OCI-LY7 (cell line): ENCODE results near the gene STAT5B. TPM values are rescaled to one million over a fixed set of nuclear protein-coding genes. Genes with fewer than 3 reads are reported as not detected.
A peak's percentile ranks its signal among the peaks of the same experiment; 100 is the strongest.

Experiments used
- BruUV-seq: library from RNA; stranded (reverse); fragments of 400-500 nt; replicated peaks from 2 replicates; lab custom pipeline; 2021; lab: Mats Ljungman, UMichigan
- CTCF ChIA-PET: fragments of 300-600 bp; sonication (Branson Sonifier 250); formaldehyde crosslinking; loops from one replicate; lab custom pipeline; 2022; ENCODE audit warnings: antibody characterized with exemption; ENCODE audit not compliant: unreplicated experiment; lab: Charles Lee
- POLR2A ChIA-PET: fragments of 300-600 bp; sonication (Branson Sonifier 250); formaldehyde crosslinking; loops from one replicate; lab custom pipeline; 2022; ENCODE audit warnings: antibody characterized with exemption; lab: Charles Lee
- DNase-seq: peaks from one replicate; pipeline ENCODE4 v3.0.0-alpha.2; 2015; ENCODE audit warnings: low spot score
- H2AFZ ChIP-seq: fragments of 200-600 bp; sonication (generic), shearing (Covaris generic); 2 replicates; pipeline ENCODE4 v1.6.1; 2014; ENCODE audit warnings: mild to moderate bottlenecking, antibody characterized with exemption, low read length, moderate library complexity
- H3K27ac ChIP-seq: fragments of 200-600 bp; sonication (generic); 2 replicates; pipeline ENCODE4 v1.5.1; 2014; ENCODE audit warnings: mixed run types, low read depth, mild to moderate bottlenecking, moderate library complexity, low read length, inconsistent platforms; ENCODE audit not compliant: poor library complexity, severe bottlenecking
- H3K36me3 ChIP-seq: fragments of 200-600 bp; sonication (generic); 2 replicates; pipeline ENCODE4 v1.6.1; 2014; ENCODE audit warnings: mild to moderate bottlenecking, antibody characterized with exemption, low read length, moderate library complexity, mixed read lengths; ENCODE audit not compliant: insufficient read depth
- H3K4me1 ChIP-seq: fragments of 200-600 bp; sonication (generic); 2 replicates; pipeline ENCODE4 v1.5.1; 2014; ENCODE audit warnings: mild to moderate bottlenecking, low read length; ENCODE audit not compliant: insufficient read depth, poor library complexity, severe bottlenecking
- H3K4me2 ChIP-seq: fragments of 200-600 bp; sonication (generic); 2 replicates; pipeline ENCODE4 v1.6.1; 2014; ENCODE audit warnings: mild to moderate bottlenecking, low read length
- H3K4me3 ChIP-seq: fragments of 200-600 bp; sonication (generic); 2 replicates; pipeline ENCODE4 v1.5.1; 2014; ENCODE audit warnings: mild to moderate bottlenecking, low read depth, low read length; ENCODE audit not compliant: poor library complexity, severe bottlenecking
- H3K79me2 ChIP-seq: fragments of 200-600 bp; sonication (generic); 2 replicates; pipeline ENCODE4 v1.6.1; 2016; ENCODE audit warnings: low read depth, mild to moderate bottlenecking, low read length, moderate library complexity, mixed read lengths; ENCODE audit not compliant: insufficient read depth
- H3K9me2 ChIP-seq: fragments of 200-600 bp; sonication (generic); 2 replicates; pipeline ENCODE4 v1.6.1; 2016; ENCODE audit warnings: mild to moderate bottlenecking, low read length, mixed read lengths; ENCODE audit not compliant: insufficient read depth
- H3K9me3 ChIP-seq: fragments of 200-600 bp; sonication (generic); 2 replicates; pipeline ENCODE4 v1.6.1; 2014; ENCODE audit warnings: mild to moderate bottlenecking, mixed run types, low read length, mixed read lengths
- H4K20me1 ChIP-seq: fragments of 200-600 bp; sonication (generic); 2 replicates; pipeline ENCODE4 v1.6.1; 2014; ENCODE audit warnings: mild to moderate bottlenecking, antibody characterized with exemption, low read length, moderate library complexity, mixed read lengths; ENCODE audit not compliant: insufficient read depth
- EZH2phosphoT487 ChIP-seq: fragments of 200-600 bp; sonication (generic); IDR thresholded peaks from 2 replicates; pipeline ENCODE4 v1.6.1; 2018; ENCODE audit warnings: low read depth, borderline replicate concordance, mild to moderate bottlenecking, mixed run types, antibody characterized with exemption, low read length, moderate library complexity, mixed read lengths
- intact Hi-C: fragments of 100-400 bp; cut with micrococcal nuclease; formaldehyde crosslinking; loops from one replicate; pipeline ENCODE4 v1.10.0; 2022; ENCODE audit not compliant: unreplicated experiment
- total RNA-seq, 2 experiments: library from RNA; depleted of rRNA in 1 of 2; stranded (reverse); fragments of >200 nt in 1 of 2; shearing (Covaris generic) in 1 of 2; gene quantifications; 2 replicates each; pipeline ENCODE4 v1.2.3, GENCODE V29; 2014 to 2022
- TF ChIP-seq, protein P1 (sequence below): fragments of 200-600 bp; sonication (generic); conservative IDR thresholded peaks from 2 replicates; pipeline ENCODE4 v1.5.1; 2014; ENCODE audit warnings: mild to moderate bottlenecking, antibody characterized with exemption, low read length, moderate library complexity, mixed read lengths

STAT5B gene
- total RNA-seq, 2 experiments from 2014 or later = 33.3 to 46.7 TPM

DNA sequence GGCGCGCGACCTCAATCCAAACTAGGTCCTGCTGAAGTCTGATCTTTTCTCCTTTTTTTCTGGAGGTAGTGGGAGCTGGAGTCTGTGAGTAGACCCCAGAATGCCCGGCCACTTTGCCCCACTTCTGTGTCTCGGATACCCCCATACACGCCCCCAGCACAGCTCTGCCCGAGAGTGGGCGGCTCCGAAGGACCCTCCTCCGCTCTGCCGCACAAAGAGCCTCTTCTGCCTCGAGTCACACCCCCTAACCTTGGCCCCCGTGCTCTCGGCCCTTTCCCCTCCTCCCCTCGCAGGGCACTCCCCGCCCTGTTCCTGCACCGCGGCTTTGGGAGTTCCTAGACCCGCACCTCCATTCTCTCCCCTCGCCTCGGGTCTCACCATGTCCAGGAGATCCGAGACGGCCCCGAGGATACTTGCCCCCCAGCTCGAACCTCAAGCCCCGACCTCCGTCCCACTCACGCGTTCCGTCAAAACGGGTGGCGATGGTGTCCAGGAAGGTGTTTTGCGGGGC lies 95.7 kb downstream of the STAT5B start:
- ChIA-PET CTCF (no interaction called here), POLR2A (no interaction called here)
- Histone ChIP-seq H4K20me1 (no peaks in the 10 kb centered on the region), H3K27ac (no peak overlapping the region), H3K4me1 (peaks cover 27% of the 10 kb centered on the region), H3K4me3 (peak overlapping the region; percentile 53), H3K36me3 (no peaks in the 10 kb centered on the region), H3K9me2 (no peaks in the 10 kb centered on the region), H2AFZ (no peak overlapping the region), H3K9me3 (no peaks in the 10 kb centered on the region), H3K79me2 (no peaks in the 10 kb centered on the region), H3K4me2 (peak overlapping the region; percentile 63)
- TF ChIP-seq EZH2phosphoT487 = no peak
- TF ChIP-seq, protein P1, sequence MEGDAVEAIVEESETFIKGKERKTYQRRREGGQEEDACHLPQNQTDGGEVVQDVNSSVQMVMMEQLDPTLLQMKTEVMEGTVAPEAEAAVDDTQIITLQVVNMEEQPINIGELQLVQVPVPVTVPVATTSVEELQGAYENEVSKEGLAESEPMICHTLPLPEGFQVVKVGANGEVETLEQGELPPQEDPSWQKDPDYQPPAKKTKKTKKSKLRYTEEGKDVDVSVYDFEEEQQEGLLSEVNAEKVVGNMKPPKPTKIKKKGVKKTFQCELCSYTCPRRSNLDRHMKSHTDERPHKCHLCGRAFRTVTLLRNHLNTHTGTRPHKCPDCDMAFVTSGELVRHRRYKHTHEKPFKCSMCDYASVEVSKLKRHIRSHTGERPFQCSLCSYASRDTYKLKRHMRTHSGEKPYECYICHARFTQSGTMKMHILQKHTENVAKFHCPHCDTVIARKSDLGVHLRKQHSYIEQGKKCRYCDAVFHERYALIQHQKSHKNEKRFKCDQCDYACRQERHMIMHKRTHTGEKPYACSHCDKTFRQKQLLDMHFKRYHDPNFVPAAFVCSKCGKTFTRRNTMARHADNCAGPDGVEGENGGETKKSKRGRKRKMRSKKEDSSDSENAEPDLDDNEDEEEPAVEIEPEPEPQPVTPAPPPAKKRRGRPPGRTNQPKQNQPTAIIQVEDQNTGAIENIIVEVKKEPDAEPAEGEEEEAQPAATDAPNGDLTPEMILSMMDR = no peak
- intact Hi-C loops = loop anchor here (2.0 to 10.0 kb wide), 3 partner anchors 48 to 224 kb away; no protein-coding TSS in a partner anchor
- no TSS peak for BruUV-seq
- DNase-seq = no peak

DNA sequence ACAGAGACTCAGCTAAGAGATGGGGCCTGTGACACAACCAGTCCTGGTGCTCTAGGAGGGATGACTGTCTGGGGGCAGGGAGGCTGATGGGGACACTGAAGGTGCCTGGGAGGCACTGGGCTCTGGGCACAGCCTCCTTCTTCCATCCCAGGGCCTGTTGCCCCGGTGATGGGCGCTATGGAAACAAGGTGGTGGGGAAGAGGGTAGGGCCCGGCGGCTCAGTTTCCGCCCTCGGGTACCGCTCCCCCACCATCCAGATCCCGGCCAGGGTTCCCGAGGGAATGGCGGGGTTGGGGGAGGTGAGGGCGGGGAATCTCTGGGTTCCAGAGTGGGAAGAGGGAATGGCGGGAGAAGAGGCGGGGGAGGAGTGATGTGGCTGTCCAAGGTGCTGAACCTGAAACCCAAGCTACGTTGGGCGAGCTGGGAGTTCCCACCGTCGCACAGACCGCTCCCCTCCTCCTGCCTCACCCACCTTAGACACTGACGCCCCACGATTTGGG lies 96.2 kb downstream of the STAT5B start:
- POLR2A ChIA-PET = no interaction called here
- Histone ChIP-seq H3K9me2 (no peaks in the 10 kb centered on the region), H3K27ac (no peak overlapping the region), H3K4me2 (no peak overlapping the region), H3K4me3 (no peak overlapping the region), H3K9me3 (no peaks in the 10 kb centered on the region), H3K79me2 (no peaks in the 10 kb centered on the region), H3K36me3 (no peaks in the 10 kb centered on the region), H4K20me1 (no peaks in the 10 kb centered on the region), H2AFZ (no peak overlapping the region), H3K4me1 (peaks cover 26% of the 10 kb centered on the region)
- CTCF ChIA-PET = no interaction called here
- peak; percentile 13 for DNase-seq
- TF ChIP-seq EZH2phosphoT487 = no peak
- TF ChIP-seq, protein P1 = no peak
- intact Hi-C loops = loop anchor here (2.0 to 10.0 kb wide), 3 partner anchors 48 to 225 kb away; no protein-coding TSS in a partner anchor
- BruUV-seq = no TSS peak

DNA sequence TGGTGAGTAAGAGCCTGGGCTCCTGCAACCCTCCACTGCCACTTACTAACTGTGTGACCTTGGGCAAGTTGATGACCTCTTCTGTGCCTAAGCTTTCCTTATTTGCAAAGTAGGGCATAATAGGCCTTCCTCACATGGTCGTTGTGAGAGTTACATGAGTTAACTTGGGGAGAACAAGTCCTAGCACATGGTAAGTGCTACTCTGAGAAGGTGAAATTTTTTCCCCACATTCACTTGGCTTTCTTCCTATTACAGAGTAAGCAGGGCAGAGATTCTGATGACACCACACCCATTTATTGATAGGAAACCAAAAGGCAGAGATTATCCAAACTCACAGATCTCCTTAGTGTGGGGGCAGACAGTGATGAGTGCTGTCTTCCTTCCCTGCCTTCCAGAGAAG lies 96.9 kb downstream of the STAT5B start:
- BruUV-seq = no TSS peak
- H4K20me1 ChIP-seq = no peaks in the 10 kb centered on the region
- H3K9me2 ChIP-seq = no peaks in the 10 kb centered on the region
- POLR2A ChIA-PET = no interaction called here
- H3K27ac ChIP-seq = no peak overlapping the region
- no peak overlapping the region for H3K4me3 ChIP-seq
- no peaks in the 10 kb centered on the region for H3K36me3 ChIP-seq
- intact Hi-C loops = no loop called here
- CTCF ChIA-PET = no interaction called here
- no peak overlapping the region for H3K4me2 ChIP-seq
- no peak for TF ChIP-seq EZH2phosphoT487
- TF ChIP-seq, protein P1 = no peak
- H3K9me3 ChIP-seq = no peaks in the 10 kb centered on the region
- DNase-seq = no peak
- peaks cover 20% of the 10 kb centered on the region for H3K4me1 ChIP-seq
- no peaks in the 10 kb centered on the region for H3K79me2 ChIP-seq
- H2AFZ ChIP-seq = no peak overlapping the region
